CD8-positive, alpha-beta memory T cell (primary cell): ENCODE results near the gene AHNAK. TPM values are rescaled to one million over a fixed set of nuclear protein-coding genes. Genes with fewer than 3 reads are reported as not detected.

Source experiments
- CTCF ChIA-PET: fragments of 350-600 bp; sonication (Branson Sonifier 250); formaldehyde crosslinking; loops from one replicate; lab custom pipeline; 2021; ENCODE audit warnings: antibody characterized with exemption; lab: Charles Lee
- POLR2A ChIA-PET: fragments of 350-600 bp; sonication (Branson Sonifier 250); formaldehyde crosslinking; loops from one replicate; lab custom pipeline; 2021; ENCODE audit warnings: antibody characterized with exemption; lab: Charles Lee
- DNase-seq, 5 donors: peaks; one replicate each; pipeline versions ENCODE4 v3.0.0 to v3.0.0-alpha.2; 2020 to 2022; ENCODE audit warnings: mixed read lengths in 1 of 5
- H3K27ac ChIP-seq: one replicate; pipeline ENCODE4 v1.7.0; 2013; ENCODE audit warnings: low read depth, mild to moderate bottlenecking, low read length, moderate library complexity
- H3K27me3 ChIP-seq: 2 replicates; pipeline ENCODE4 v1.7.0; 2013; ENCODE audit warnings: low read length, mild to moderate bottlenecking; ENCODE audit not compliant: insufficient read depth, poor library complexity, severe bottlenecking
- H3K36me3 ChIP-seq: 2 replicates; pipeline ENCODE4 v1.7.0; 2013; ENCODE audit warnings: mild to moderate bottlenecking, low read length, moderate library complexity; ENCODE audit not compliant: insufficient read depth
- H3K4me1 ChIP-seq: 2 replicates; pipeline ENCODE4 v1.7.0; 2013; ENCODE audit warnings: mild to moderate bottlenecking, low read length, moderate library complexity; ENCODE audit not compliant: insufficient read depth
- H3K4me3 ChIP-seq: 2 replicates; pipeline ENCODE4 v1.7.0; 2013; ENCODE audit warnings: mild to moderate bottlenecking, low read length
- H3K9me3 ChIP-seq: 2 replicates; pipeline ENCODE4 v1.7.0; 2013; ENCODE audit warnings: mild to moderate bottlenecking, low read length
- H3K27ac Mint-ChIP-seq, 8 donors: one replicate each; pipeline ENCODE4 v1.8.0; 2020 to 2021; ENCODE audit warnings: mixed read lengths in 8 of 8, mild to moderate bottlenecking in 6 of 8, inconsistent platforms in 3 of 8, moderate library complexity in 3 of 8
- H3K27me3 Mint-ChIP-seq, 2 donors: one replicate each; pipeline ENCODE4 v1.8.0; 2020 to 2021; ENCODE audit warnings: mixed read lengths in 2 of 2, mild to moderate bottlenecking in 1 of 2, moderate library complexity in 1 of 2
- H3K36me3 Mint-ChIP-seq, 3 donors: one replicate each; pipeline ENCODE4 v1.8.0; 2020 to 2021; ENCODE audit warnings: mixed read lengths in 3 of 3, inconsistent platforms in 1 of 3, mild to moderate bottlenecking in 1 of 3
- H3K4me1 Mint-ChIP-seq, 3 donors: one replicate each; pipeline ENCODE4 v1.8.0; 2020 to 2021; ENCODE audit warnings: mixed read lengths in 3 of 3, inconsistent platforms in 1 of 3, mild to moderate bottlenecking in 1 of 3
- H3K4me3 Mint-ChIP-seq, 7 donors: one replicate each; pipeline ENCODE4 v1.8.0; 2020 to 2021; ENCODE audit warnings: mixed read lengths in 7 of 7, mild to moderate bottlenecking in 6 of 7, moderate library complexity in 4 of 7, inconsistent platforms in 2 of 7
- H3K9me3 Mint-ChIP-seq, 5 donors: one replicate each; pipeline ENCODE4 v1.8.0; 2020 to 2022; ENCODE audit warnings: mixed read lengths in 5 of 5, mild to moderate bottlenecking in 3 of 5, moderate library complexity in 2 of 5, inconsistent platforms in 1 of 5
- polyA plus RNA-seq: library from polyadenylated mRNA; unstranded; fragments of 300-500 nt; fragmentation: Illumina TruSeq; gene quantifications from one replicate; pipeline ENCODE4 v1.2.3, GENCODE V29; 2021
- total RNA-seq, 2 experiments: library from RNA; stranded (reverse); gene quantifications; one replicate each; pipeline ENCODE4 v1.2.3, GENCODE V29; 2021

Gene AHNAK
- total and polyA plus RNA-seq, 3 experiments from 2014 or later = 125 to 193 (median 187) TPM

- Mint-ChIP-seq H3K9me3 (no peaks in the 10 kb centered on the region), H3K27me3 (no peaks in the 10 kb centered on the region), H3K4me3 (no peak overlapping the region), H3K36me3 (peaks cover 0 to 61% (median 7%) of the 10 kb centered on the region in 3 donors), H3K27ac (peak overlapping the region in 3 of 8 donors; percentile 17 to 60 (median 26)), H3K4me1 (peaks cover 27 to 56% (median 34%) of the 10 kb centered on the region in 3 donors)
- no peak overlapping the region for H3K27ac ChIP-seq
- H3K9me3 ChIP-seq = no peaks in the 10 kb centered on the region
- POLR2A ChIA-PET = interaction anchor here (1.1 kb wide), 1 partner anchor 39 kb away, joined by 3 read pairs; no protein-coding TSS in a partner anchor
- H3K4me3 ChIP-seq = no peak overlapping the region
- no peaks in the 10 kb centered on the region for H3K27me3 ChIP-seq
- H3K36me3 ChIP-seq = peaks cover 23% of the 10 kb centered on the region
- CTCF ChIA-PET = interaction anchor here (1.1 to 1.5 kb wide), 2 partner anchors 10 to 28 kb away, joined by 4 read pairs; no protein-coding TSS in a partner anchor
- no peaks in the 10 kb centered on the region for H3K4me1 ChIP-seq
- DNase-seq = no peak
Observed at GRCh38 chr11:62514151-62514550, 32.5 kb downstream of the AHNAK start.

GRCh38 chr11:62513626-62514025 is 33.0 kb downstream of the AHNAK start:
- no peak for DNase-seq
- POLR2A ChIA-PET = no interaction called here
- H3K9me3 Mint-ChIP-seq = no peaks in the 10 kb centered on the region
- no peak overlapping the region for H3K4me3 ChIP-seq
- no peak overlapping the region for H3K27ac ChIP-seq
- H3K27me3 Mint-ChIP-seq = no peaks in the 10 kb centered on the region
- peaks cover 27 to 52% (median 32%) of the 10 kb centered on the region in 3 donors for H3K4me1 Mint-ChIP-seq
- H3K9me3 ChIP-seq = no peaks in the 10 kb centered on the region
- H3K4me3 Mint-ChIP-seq = no peak overlapping the region
- peaks cover 0 to 56% (median 7%) of the 10 kb centered on the region in 3 donors for H3K36me3 Mint-ChIP-seq
- H3K27me3 ChIP-seq = no peaks in the 10 kb centered on the region
- H3K36me3 ChIP-seq = peaks cover 17% of the 10 kb centered on the region
- no peaks in the 10 kb centered on the region for H3K4me1 ChIP-seq
- peak overlapping the region in 5 of 8 donors; percentile 2 to 60 (median 33) for H3K27ac Mint-ChIP-seq
- CTCF ChIA-PET = interaction anchor here (1.5 kb wide), 1 partner anchor 11 kb away, joined by 4 read pairs; no protein-coding TSS in a partner anchor

GRCh38 chr11:62512961-62513360 is 33.6 kb downstream of the AHNAK start:
- H3K27ac ChIP-seq = no peak overlapping the region
- H3K4me3 Mint-ChIP-seq = no peak overlapping the region
- H3K9me3 ChIP-seq = no peaks in the 10 kb centered on the region
- H3K36me3 ChIP-seq = peaks cover 13% of the 10 kb centered on the region
- peaks cover 0 to 49% (median 5%) of the 10 kb centered on the region in 3 donors for H3K36me3 Mint-ChIP-seq
- ChIA-PET POLR2A (interaction anchor here (0.8 kb wide), 1 partner anchor 28 kb away, joined by 3 read pairs; no protein-coding TSS in a partner anchor), CTCF (interaction anchor here (1.4 kb wide), 1 partner anchor 118 kb away, joined by 3 read pairs; no protein-coding TSS in a partner anchor)
- H3K4me3 ChIP-seq = no peak overlapping the region
- no peaks in the 10 kb centered on the region for H3K4me1 ChIP-seq
- no peaks in the 10 kb centered on the region for H3K9me3 Mint-ChIP-seq
- H3K27me3 ChIP-seq = no peaks in the 10 kb centered on the region
- H3K4me1 Mint-ChIP-seq = peaks cover 22 to 46% (median 25%) of the 10 kb centered on the region in 3 donors
- no peak for DNase-seq
- H3K27ac Mint-ChIP-seq = peak overlapping the region in 2 of 8 donors; percentile 12
- no peaks in the 10 kb centered on the region for H3K27me3 Mint-ChIP-seq

- Histone ChIP-seq H3K9me3 (no peaks in the 10 kb centered on the region), H3K4me3 (no peak overlapping the region), H3K36me3 (no peaks in the 10 kb centered on the region), H3K27ac (peak overlapping the region; percentile 24), H3K4me1 (no peaks in the 10 kb centered on the region), H3K27me3 (no peaks in the 10 kb centered on the region)
- peaks cover 4 to 12% (median 10%) of the 10 kb centered on the region in 3 donors for H3K4me1 Mint-ChIP-seq
- no peaks in the 10 kb centered on the region for H3K9me3 Mint-ChIP-seq
- CTCF ChIA-PET = interaction anchor here (1.4 to 1.5 kb wide), 2 partner anchors 34 to 84 kb away, joined by 4 to 5 read pairs; no protein-coding TSS in a partner anchor
- H3K27me3 Mint-ChIP-seq = no peaks in the 10 kb centered on the region
- no peak for DNase-seq
- no peak overlapping the region for H3K4me3 Mint-ChIP-seq
- H3K27ac Mint-ChIP-seq = no peak overlapping the region
- POLR2A ChIA-PET = no interaction called here
- H3K36me3 Mint-ChIP-seq = peaks cover 0 to 7% (median 0%) of the 10 kb centered on the region in 3 donors
Observed at GRCh38 chr11:62508336-62509058, 38.1 kb downstream of the AHNAK start.

- Histone ChIP-seq H3K27me3 (no peaks in the 10 kb centered on the region), H3K27ac (no peak overlapping the region), H3K9me3 (no peaks in the 10 kb centered on the region), H3K4me1 (no peaks in the 10 kb centered on the region), H3K36me3 (no peaks in the 10 kb centered on the region), H3K4me3 (no peak overlapping the region)
- H3K27me3 Mint-ChIP-seq = no peaks in the 10 kb centered on the region
- H3K4me1 Mint-ChIP-seq = peaks cover 6 to 13% (median 7%) of the 10 kb centered on the region in 3 donors
- no peak for DNase-seq
- H3K4me3 Mint-ChIP-seq = no peak overlapping the region
- ChIA-PET CTCF (interaction anchor here (1.5 kb wide), 1 partner anchor 82 kb away, joined by 5 read pairs; no protein-coding TSS in a partner anchor), POLR2A (no interaction called here)
- peaks cover 0 to 2% (median 0%) of the 10 kb centered on the region in 3 donors for H3K36me3 Mint-ChIP-seq
- H3K27ac Mint-ChIP-seq = peak overlapping the region in 2 of 8 donors; percentile 29 to 60
- no peaks in the 10 kb centered on the region for H3K9me3 Mint-ChIP-seq
Observed at GRCh38 chr11:62507125-62507422, 39.5 kb downstream of the AHNAK start.

GRCh38 chr11:62506413-62507124 is 40.0 kb downstream of the AHNAK start:
- POLR2A ChIA-PET = interaction anchor here (0.7 kb wide), 1 partner anchor 38 kb away, joined by 10 read pairs; no protein-coding TSS in a partner anchor
- no peak overlapping the region for H3K4me3 ChIP-seq
- no peaks in the 10 kb centered on the region for H3K27me3 ChIP-seq
- H3K4me3 Mint-ChIP-seq = no peak overlapping the region
- no peaks in the 10 kb centered on the region for H3K9me3 ChIP-seq
- CTCF ChIA-PET = no interaction called here
- H3K9me3 Mint-ChIP-seq = no peaks in the 10 kb centered on the region
- no peaks in the 10 kb centered on the region for H3K4me1 ChIP-seq
- H3K36me3 ChIP-seq = no peaks in the 10 kb centered on the region
- H3K4me1 Mint-ChIP-seq = peaks cover 4 to 11% (median 9%) of the 10 kb centered on the region in 3 donors
- peak overlapping the region in 3 of 8 donors; percentile 29 to 87 (median 60) for H3K27ac Mint-ChIP-seq
- DNase-seq = no peak
- peaks cover 0 to 1% (median 0%) of the 10 kb centered on the region in 3 donors for H3K36me3 Mint-ChIP-seq
- H3K27ac ChIP-seq = no peak overlapping the region
- no peaks in the 10 kb centered on the region for H3K27me3 Mint-ChIP-seq

GRCh38 chr11:62505440-62506091 is 41.0 kb downstream of the AHNAK start:
- ChIA-PET CTCF (no interaction called here), POLR2A (interaction anchor here (0.7 kb wide), 1 partner anchor 37 kb away, joined by 10 read pairs; no protein-coding TSS in a partner anchor)
- no peaks in the 10 kb centered on the region for H3K36me3 ChIP-seq
- H3K27me3 ChIP-seq = no peaks in the 10 kb centered on the region
- no peak overlapping the region for H3K4me3 ChIP-seq
- Mint-ChIP-seq H3K36me3 (no peaks in the 10 kb centered on the region), H3K4me3 (no peak overlapping the region), H3K4me1 (peaks cover 2 to 9% (median 7%) of the 10 kb centered on the region in 3 donors), H3K27me3 (no peaks in the 10 kb centered on the region), H3K27ac (peak overlapping the region in 2 of 8 donors; percentile 27 to 40), H3K9me3 (no peaks in the 10 kb centered on the region)
- no peaks in the 10 kb centered on the region for H3K4me1 ChIP-seq
- H3K9me3 ChIP-seq = no peaks in the 10 kb centered on the region
- DNase-seq = no peak
- H3K27ac ChIP-seq = no peak overlapping the region
